ENCODE data around the gene KIF16B.

- TF ChIP-seq POLR2A (IDR thresholded peaks at IDR 0.05): no peak
- TF ChIP-seq, protein P1, sequence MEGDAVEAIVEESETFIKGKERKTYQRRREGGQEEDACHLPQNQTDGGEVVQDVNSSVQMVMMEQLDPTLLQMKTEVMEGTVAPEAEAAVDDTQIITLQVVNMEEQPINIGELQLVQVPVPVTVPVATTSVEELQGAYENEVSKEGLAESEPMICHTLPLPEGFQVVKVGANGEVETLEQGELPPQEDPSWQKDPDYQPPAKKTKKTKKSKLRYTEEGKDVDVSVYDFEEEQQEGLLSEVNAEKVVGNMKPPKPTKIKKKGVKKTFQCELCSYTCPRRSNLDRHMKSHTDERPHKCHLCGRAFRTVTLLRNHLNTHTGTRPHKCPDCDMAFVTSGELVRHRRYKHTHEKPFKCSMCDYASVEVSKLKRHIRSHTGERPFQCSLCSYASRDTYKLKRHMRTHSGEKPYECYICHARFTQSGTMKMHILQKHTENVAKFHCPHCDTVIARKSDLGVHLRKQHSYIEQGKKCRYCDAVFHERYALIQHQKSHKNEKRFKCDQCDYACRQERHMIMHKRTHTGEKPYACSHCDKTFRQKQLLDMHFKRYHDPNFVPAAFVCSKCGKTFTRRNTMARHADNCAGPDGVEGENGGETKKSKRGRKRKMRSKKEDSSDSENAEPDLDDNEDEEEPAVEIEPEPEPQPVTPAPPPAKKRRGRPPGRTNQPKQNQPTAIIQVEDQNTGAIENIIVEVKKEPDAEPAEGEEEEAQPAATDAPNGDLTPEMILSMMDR (IDR thresholded peaks at IDR 0.05): no peak
Measured at GRCh38 chr20:16501301-16501700, 71.9 kb downstream of the KIF16B start.

Data from uterus (tissue), 2 donors.